ENCODE results near the gene KRT2. TPM values are rescaled to one million over a fixed set of nuclear protein-coding genes. Genes with fewer than 3 reads are reported as not detected.

Gene KRT2
- total and polyA plus RNA-seq, 9 of the 15 experiments (the other 6 are each of a cell fraction or from before 2014, with no cell fraction given), result 0.03 to 0.69 (median 0.07) TPM; not detected in 2

DNA sequence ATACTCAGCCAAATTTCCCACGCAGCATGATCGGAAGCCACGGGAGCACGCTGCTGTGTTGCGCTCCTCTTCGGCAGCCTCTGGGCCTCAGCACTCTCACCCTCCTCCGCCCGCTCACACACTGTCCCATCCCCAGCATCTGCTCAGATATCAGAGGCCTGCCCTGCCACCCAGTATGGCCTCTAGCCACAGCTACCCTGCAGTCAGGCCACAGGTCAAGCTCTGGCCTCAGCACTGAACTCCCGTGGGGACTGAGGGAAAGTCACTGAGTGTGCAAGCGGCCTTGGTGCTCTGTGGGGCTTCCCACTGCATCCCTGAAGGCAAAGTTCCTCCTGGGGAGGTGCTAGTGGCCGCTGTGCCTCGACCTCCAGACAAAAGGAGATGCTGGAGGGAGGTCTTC, 49.3 kb upstream of the KRT2 start:
- POLR2A ChIA-PET, result no interaction called here
- H4K20me1 ChIP-seq (replicated peaks; ENCODE audit: control insufficient read depth, insufficient read depth, low read length), result 0 out of 2 replicates have a peak, but pooled peaks cover 5% of the 10 kb centered on the region
- H3K9me1 ChIP-seq (ENCODE audit: control insufficient read depth, insufficient read depth, low read length), result no peaks in the 10 kb centered on the region
- CTCF ChIA-PET (ENCODE audit: low intra/inter-chr PET ratio), result no interaction called here
- intact Hi-C loops (cut with micrococcal nuclease) (no loop called here), in situ Hi-C loops (cut with MboI) (no loop called here)
- no peak overlapping the region for H3K4me3 ChIP-seq
- no peaks in the 10 kb centered on the region for H3K36me3 ChIP-seq (ENCODE audit: control insufficient read depth, insufficient read depth, low read length)
- H2AFZ ChIP-seq (ENCODE audit: low read depth, low read length), result no peak overlapping the region
- H3K4me1 ChIP-seq (replicated peaks in 1 of 2; ENCODE audit: control insufficient read depth in 2 of 2, insufficient read depth in 2 of 2, low read length in 2 of 2), result 0 out of 5 replicates have a peak, but pooled peaks cover 0 to 3% of the 10 kb centered on the region in 2 experiments
- H3K4me2 ChIP-seq (ENCODE audit: insufficient read depth, low read length), result no peak overlapping the region
- H3K27ac ChIP-seq (ENCODE audit: extremely low read depth, low read depth, low read length), result no peak overlapping the region
- no peaks in the 10 kb centered on the region for H3K9me3 ChIP-seq (replicated peaks; ENCODE audit: control insufficient read depth, insufficient read depth, low read depth, low read length)
- 24% methylated on average over 12 of the region's 12 CpGs for WGBS (ENCODE audit: insufficient coverage, low coverage, missing lambda C conversion rate)
- TF ChIP-seq BDP1 (IDR thresholded peaks at IDR 0.05; ENCODE audit: insufficient read depth, insufficient read length), result no peak
- TF ChIP-seq MCM7 (IDR thresholded peaks at IDR 0.05), result no peak
- no peak for TF ChIP-seq TGIF2 (CRISPR knock-in tag; IDR thresholded peaks at IDR 0.05)
- no peak for TF ChIP-seq ZFP36 (IDR thresholded peaks at IDR 0.05; ENCODE audit: low read depth, low read length, partially characterized antibody)
- TF ChIP-seq NFIC (IDR thresholded peaks at IDR 0.05), result no peak
- TF ChIP-seq C11orf30 (IDR thresholded peaks at IDR 0.05; ENCODE audit: low read depth), result no peak
- TF ChIP-seq, protein P1, sequence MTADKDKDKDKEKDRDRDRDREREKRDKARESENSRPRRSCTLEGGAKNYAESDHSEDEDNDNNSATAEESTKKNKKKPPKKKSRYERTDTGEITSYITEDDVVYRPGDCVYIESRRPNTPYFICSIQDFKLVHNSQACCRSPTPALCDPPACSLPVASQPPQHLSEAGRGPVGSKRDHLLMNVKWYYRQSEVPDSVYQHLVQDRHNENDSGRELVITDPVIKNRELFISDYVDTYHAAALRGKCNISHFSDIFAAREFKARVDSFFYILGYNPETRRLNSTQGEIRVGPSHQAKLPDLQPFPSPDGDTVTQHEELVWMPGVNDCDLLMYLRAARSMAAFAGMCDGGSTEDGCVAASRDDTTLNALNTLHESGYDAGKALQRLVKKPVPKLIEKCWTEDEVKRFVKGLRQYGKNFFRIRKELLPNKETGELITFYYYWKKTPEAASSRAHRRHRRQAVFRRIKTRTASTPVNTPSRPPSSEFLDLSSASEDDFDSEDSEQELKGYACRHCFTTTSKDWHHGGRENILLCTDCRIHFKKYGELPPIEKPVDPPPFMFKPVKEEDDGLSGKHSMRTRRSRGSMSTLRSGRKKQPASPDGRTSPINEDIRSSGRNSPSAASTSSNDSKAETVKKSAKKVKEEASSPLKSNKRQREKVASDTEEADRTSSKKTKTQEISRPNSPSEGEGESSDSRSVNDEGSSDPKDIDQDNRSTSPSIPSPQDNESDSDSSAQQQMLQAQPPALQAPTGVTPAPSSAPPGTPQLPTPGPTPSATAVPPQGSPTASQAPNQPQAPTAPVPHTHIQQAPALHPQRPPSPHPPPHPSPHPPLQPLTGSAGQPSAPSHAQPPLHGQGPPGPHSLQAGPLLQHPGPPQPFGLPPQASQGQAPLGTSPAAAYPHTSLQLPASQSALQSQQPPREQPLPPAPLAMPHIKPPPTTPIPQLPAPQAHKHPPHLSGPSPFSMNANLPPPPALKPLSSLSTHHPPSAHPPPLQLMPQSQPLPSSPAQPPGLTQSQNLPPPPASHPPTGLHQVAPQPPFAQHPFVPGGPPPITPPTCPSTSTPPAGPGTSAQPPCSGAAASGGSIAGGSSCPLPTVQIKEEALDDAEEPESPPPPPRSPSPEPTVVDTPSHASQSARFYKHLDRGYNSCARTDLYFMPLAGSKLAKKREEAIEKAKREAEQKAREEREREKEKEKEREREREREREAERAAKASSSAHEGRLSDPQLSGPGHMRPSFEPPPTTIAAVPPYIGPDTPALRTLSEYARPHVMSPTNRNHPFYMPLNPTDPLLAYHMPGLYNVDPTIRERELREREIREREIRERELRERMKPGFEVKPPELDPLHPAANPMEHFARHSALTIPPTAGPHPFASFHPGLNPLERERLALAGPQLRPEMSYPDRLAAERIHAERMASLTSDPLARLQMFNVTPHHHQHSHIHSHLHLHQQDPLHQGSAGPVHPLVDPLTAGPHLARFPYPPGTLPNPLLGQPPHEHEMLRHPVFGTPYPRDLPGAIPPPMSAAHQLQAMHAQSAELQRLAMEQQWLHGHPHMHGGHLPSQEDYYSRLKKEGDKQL (CRISPR knock-in tag; IDR thresholded peaks at IDR 0.05; ENCODE audit: borderline replicate concordance), result no peak
- TF ChIP-seq CTBP1 (IDR thresholded peaks at IDR 0.05; ENCODE audit: borderline replicate concordance), result no peak
- TF ChIP-seq, protein P2, sequence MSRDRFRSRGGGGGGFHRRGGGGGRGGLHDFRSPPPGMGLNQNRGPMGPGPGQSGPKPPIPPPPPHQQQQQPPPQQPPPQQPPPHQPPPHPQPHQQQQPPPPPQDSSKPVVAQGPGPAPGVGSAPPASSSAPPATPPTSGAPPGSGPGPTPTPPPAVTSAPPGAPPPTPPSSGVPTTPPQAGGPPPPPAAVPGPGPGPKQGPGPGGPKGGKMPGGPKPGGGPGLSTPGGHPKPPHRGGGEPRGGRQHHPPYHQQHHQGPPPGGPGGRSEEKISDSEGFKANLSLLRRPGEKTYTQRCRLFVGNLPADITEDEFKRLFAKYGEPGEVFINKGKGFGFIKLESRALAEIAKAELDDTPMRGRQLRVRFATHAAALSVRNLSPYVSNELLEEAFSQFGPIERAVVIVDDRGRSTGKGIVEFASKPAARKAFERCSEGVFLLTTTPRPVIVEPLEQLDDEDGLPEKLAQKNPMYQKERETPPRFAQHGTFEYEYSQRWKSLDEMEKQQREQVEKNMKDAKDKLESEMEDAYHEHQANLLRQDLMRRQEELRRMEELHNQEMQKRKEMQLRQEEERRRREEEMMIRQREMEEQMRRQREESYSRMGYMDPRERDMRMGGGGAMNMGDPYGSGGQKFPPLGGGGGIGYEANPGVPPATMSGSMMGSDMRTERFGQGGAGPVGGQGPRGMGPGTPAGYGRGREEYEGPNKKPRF (IDR thresholded peaks at IDR 0.05; ENCODE audit: low read depth, low read length), result no peak
- TF ChIP-seq CEBPB (tag; IDR thresholded peaks at IDR 0.05), result no peak
- TF ChIP-seq, protein P3, sequence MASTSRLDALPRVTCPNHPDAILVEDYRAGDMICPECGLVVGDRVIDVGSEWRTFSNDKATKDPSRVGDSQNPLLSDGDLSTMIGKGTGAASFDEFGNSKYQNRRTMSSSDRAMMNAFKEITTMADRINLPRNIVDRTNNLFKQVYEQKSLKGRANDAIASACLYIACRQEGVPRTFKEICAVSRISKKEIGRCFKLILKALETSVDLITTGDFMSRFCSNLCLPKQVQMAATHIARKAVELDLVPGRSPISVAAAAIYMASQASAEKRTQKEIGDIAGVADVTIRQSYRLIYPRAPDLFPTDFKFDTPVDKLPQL (IDR thresholded peaks at IDR 0.05; ENCODE audit: extremely low read depth, insufficient read length), result no peak
- no TSS peak for BruUV-seq (replicated peaks)
- peaks cover 11 to 58% of the 10 kb centered on the region in 2 experiments; a peak in 4 of 5 replicates for H3K27me3 ChIP-seq (ENCODE audit: control insufficient read depth in 2 of 2, insufficient read depth in 2 of 2, low read length in 2 of 2)
- FAIRE-seq, result no peak
- ATAC-seq, result peak; percentile 42; the same call in 2 of the 3 replicates
- H3K79me2 ChIP-seq (ENCODE audit: control insufficient read depth, insufficient read depth, low read length), result no peaks in the 10 kb centered on the region
- DNase-seq (ENCODE audit: extremely low read depth in 1 of 4, low spot score in 3 of 4), result no peak
- no peak overlapping the region; a peak in 1 of 4 replicates for H3K9ac ChIP-seq (ENCODE audit: insufficient read depth in 1 of 2, low read depth in 2 of 2, low read length in 2 of 2)

All from K562 (cell line).